Testis (tissue), 3 donors: ENCODE measurements around the gene ADPRS. TPM values are rescaled to one million over a fixed set of nuclear protein-coding genes. Genes with fewer than 3 reads are reported as not detected.

Source experiments
- DNase-seq: peaks from one replicate; pipeline ENCODE4 v3.0.0-alpha.2; 2019
- H3K27ac ChIP-seq, 2 donors: fragments of 200-600 bp; sonication (generic); one replicate each; pipeline ENCODE4 v1.5.1; 2019
- H3K27me3 ChIP-seq: fragments of 200-600 bp; sonication (generic); one replicate; pipeline ENCODE4 v1.5.1; 2019
- H3K36me3 ChIP-seq: fragments of 200-600 bp; sonication (generic); one replicate; pipeline ENCODE4 v1.5.1; 2017; ENCODE audit warnings: low read depth; ENCODE audit errors: missing control alignments
- H3K4me1 ChIP-seq: fragments of 200-600 bp; sonication (generic); one replicate; pipeline ENCODE4 v1.5.1; 2019
- H3K4me3 ChIP-seq, 2 donors: fragments of 200-600 bp; sonication (generic); one replicate each; pipeline ENCODE4 v1.5.1; 2017 to 2019
- H3K9me3 ChIP-seq: fragments of 200-600 bp; sonication (generic); one replicate; pipeline ENCODE4 v1.5.1; 2017
- CTCF ChIP-seq, 3 experiments: fragments of 450-650 bp in 2 of 3; fragments of 200-600 bp in 1 of 3; sonication (generic) in 1 of 3; IDR thresholded peaks; one replicate each; pipeline ENCODE4 v1.5.1; 2016 to 2019; ENCODE audit warnings: antibody characterized with exemption in 3 of 3, mild to moderate bottlenecking in 2 of 3, moderate library complexity in 1 of 3
- POLR2A ChIP-seq: fragments of 450-650 bp; IDR thresholded peaks from one replicate; pipeline ENCODE4 v1.6.1; 2017; ENCODE audit warnings: antibody characterized with exemption, mild to moderate bottlenecking, moderate library complexity
- WGBS, 2 donors: methylation state at CpG; one replicate each; pipeline ENCODE4 v1.1.5; 2018; 5-methylcytosine and 5-hydroxymethylcytosine counted together
- intact Hi-C: fragments of 100-400 bp; cut with DNase I; formaldehyde crosslinking; loops from one replicate; pipeline ENCODE4 v1.15.1; 2023; ENCODE audit warnings: low total_unique reads
- polyA plus RNA-seq: library from polyadenylated mRNA; stranded (reverse); fragments of 350-450 nt; fragmentation: Illumina TruSeq; extraction: RNeasy Lipid Tissue Mini Kit (QIAGEN cat#74804); gene quantifications from one replicate; pipeline ENCODE4 v1.2.3, GENCODE V29; 2014; ENCODE audit warnings: low read depth, low replicate concordance; ENCODE audit not compliant: insufficient read depth
- total RNA-seq, 2 donors: library from RNA; depleted of rRNA; stranded (reverse); fragments of >200 nt; gene quantifications; one replicate each; pipeline ENCODE4 v1.2.3, GENCODE V29; 2016

The ADPRS gene
- total and polyA plus RNA-seq, 3 donors from 2014 or later: 41.8 to 106 (median 84.4) TPM

- intact Hi-C loops: no loop called here
- TF ChIP-seq CTCF (IDR thresholded peaks at IDR 0.05): no peak
Observed at GRCh38 chr1:36086529-36087232, 2.0 kb upstream of the ADPRS start.

GRCh38 chr1:36087233-36088123, 1.2 kb upstream of the ADPRS start:
- H3K4me1 ChIP-seq: peaks cover 15% of the 10 kb centered on the region
- no peak overlapping the region for H3K4me3 ChIP-seq
- H3K27me3 ChIP-seq: no peaks in the 10 kb centered on the region
- no peaks in the 10 kb centered on the region for H3K9me3 ChIP-seq
- H3K36me3 ChIP-seq: no peaks in the 10 kb centered on the region
- 67 to 89% methylated on average over 7 to 31 of the region's 31 CpGs for WGBS, 2 donors
- no peak for DNase-seq
- no peak for TF ChIP-seq CTCF (IDR thresholded peaks at IDR 0.05)
- TF ChIP-seq POLR2A: no peak
- intact Hi-C loops: no loop called here
- H3K27ac ChIP-seq: no peak overlapping the region

More at GRCh38 chr1:36086529-36087232, 2.0 kb upstream of the ADPRS start:
- Histone ChIP-seq H3K9me3 (no peaks in the 10 kb centered on the region), H3K27ac (no peak overlapping the region), H3K4me1 (peaks cover 15% of the 10 kb centered on the region), H3K4me3 (no peak overlapping the region), H3K27me3 (no peaks in the 10 kb centered on the region), H3K36me3 (no peaks in the 10 kb centered on the region)
- WGBS, 2 donors: 88 to 89% methylated on average over 9 to 12 of the region's 12 CpGs
- DNase-seq: no peak

GRCh38 chr1:36088265-36088576, 471 bp upstream of the ADPRS start:
- intact Hi-C loops: no loop called here
- DNase-seq: no peak
- H3K27me3 ChIP-seq: no peaks in the 10 kb centered on the region
- H3K4me3 ChIP-seq: peak overlapping the region; percentile 92 to 98
- H3K36me3 ChIP-seq: no peaks in the 10 kb centered on the region
- H3K27ac ChIP-seq: peak overlapping the region; percentile 78 to 86
- H3K9me3 ChIP-seq: no peaks in the 10 kb centered on the region
- WGBS, 2 donors: 17 to 70% methylated on average over 2 to 4 of the region's 8 CpGs
- TF ChIP-seq CTCF (IDR thresholded peaks at IDR 0.05) (no peak), POLR2A (no peak)
- H3K4me1 ChIP-seq: peaks cover 15% of the 10 kb centered on the region

- Histone ChIP-seq H3K4me1 (peaks cover 24% of the 10 kb centered on the region), H3K27ac (peak overlapping the region; percentile 78 to 86), H3K36me3 (no peaks in the 10 kb centered on the region), H3K4me3 (peak overlapping the region; percentile 92 to 98), H3K9me3 (no peaks in the 10 kb centered on the region), H3K27me3 (no peaks in the 10 kb centered on the region)
- intact Hi-C loops: no loop called here
- TF ChIP-seq POLR2A (no peak), CTCF (IDR thresholded peaks at IDR 0.05) (no peak)
- peak; percentile 68 for DNase-seq
- WGBS, 2 donors: 2 to 3% methylated on average over 23 to 32 of the region's 32 CpGs
Observed at GRCh38 chr1:36089393-36090121, 865 bp downstream of the ADPRS start.
